ENCODE results near the gene ARHGAP44. TPM values are rescaled to one million over a fixed set of nuclear protein-coding genes. Genes with fewer than 3 reads are reported as not detected.
"Not testable (repeated sequence)": the region's sequence is repeated elsewhere in the genome, so short reads cannot be mapped to it uniquely, and the experiment has no call there.

Gene ARHGAP44
- polyA plus RNA-seq, 2 donors, result 0.81 to 0.96 TPM

DNA sequence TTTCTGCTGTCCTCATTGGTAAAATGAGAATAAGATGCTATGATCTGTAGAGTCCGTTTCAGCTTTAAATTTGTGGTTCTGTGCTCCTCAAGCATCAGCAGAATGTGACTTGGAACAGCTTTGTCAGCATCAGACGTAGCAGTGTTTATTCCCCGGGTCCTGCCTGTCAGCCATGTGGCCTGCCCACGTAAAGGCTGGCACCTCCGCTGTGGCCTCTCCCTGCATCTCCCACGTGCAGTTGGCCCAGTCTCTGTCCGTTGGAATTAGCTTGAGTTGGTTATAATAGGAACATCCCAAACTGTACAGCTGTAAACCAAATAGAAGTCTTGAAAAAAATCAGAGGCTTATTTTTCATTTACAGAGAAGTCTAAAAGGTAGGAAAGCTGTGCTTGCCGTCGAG is 61.7 kb downstream of the ARHGAP44 start:
- WGBS, 2 donors, result 86 to 88% methylated on average over 9 of the region's 9 CpGs
- no peak overlapping the region for H3K4me3 ChIP-seq (ENCODE audit: low read depth in 1 of 2, low read length in 2 of 2)
- no peaks in the 10 kb centered on the region for H3K27me3 ChIP-seq (ENCODE audit: control insufficient read depth in 1 of 2, insufficient read depth in 2 of 2, low read length in 2 of 2)
- no peaks in the 10 kb centered on the region for H3K36me3 ChIP-seq (ENCODE audit: control insufficient read depth in 2 of 2, insufficient read depth in 2 of 2, low read length in 1 of 2)
- no peak overlapping the region for H3K27ac ChIP-seq (ENCODE audit: low read depth in 2 of 2, low read length in 1 of 2)
- no peaks in the 10 kb centered on the region for H3K4me1 ChIP-seq (ENCODE audit: control insufficient read depth in 2 of 2, insufficient read depth in 2 of 2, low read length in 1 of 2)
- no peaks in the 10 kb centered on the region for H3K9me3 ChIP-seq (ENCODE audit: control insufficient read depth in 2 of 2, insufficient read depth in 1 of 2, low read depth in 1 of 2, low read length in 1 of 2)

DNA sequence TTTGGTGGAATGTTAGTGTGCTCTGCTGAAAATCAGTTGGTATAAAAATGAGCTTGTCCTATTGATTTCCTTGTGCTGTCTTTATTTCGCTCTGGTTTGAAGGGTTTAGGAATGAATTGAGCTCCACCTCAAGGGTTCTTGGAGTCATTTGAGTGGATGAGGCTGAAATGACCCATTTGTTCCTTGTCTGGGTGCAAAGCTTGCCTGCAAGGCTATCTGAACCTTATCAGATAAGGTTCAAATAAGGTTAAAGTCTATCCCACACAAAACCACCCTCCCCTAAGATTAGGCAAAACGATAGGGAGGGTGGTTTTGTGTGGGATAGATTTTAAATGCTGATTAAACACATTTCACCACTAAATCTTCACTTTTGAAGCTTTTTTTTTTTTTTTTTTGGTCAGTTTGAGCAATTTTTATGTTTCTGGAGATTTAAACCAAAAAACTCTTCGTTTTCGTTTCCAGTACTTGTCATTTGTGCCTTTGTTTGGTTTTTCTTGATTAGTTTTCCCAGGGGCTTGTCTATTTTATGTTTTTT is 62.7 kb downstream of the ARHGAP44 start:
- no peaks in the 10 kb centered on the region for H3K27me3 ChIP-seq (ENCODE audit: control insufficient read depth in 1 of 2, insufficient read depth in 2 of 2, low read length in 2 of 2)
- no peaks in the 10 kb centered on the region for H3K36me3 ChIP-seq (ENCODE audit: control insufficient read depth in 2 of 2, insufficient read depth in 2 of 2, low read length in 1 of 2)
- H3K4me1 ChIP-seq (ENCODE audit: control insufficient read depth in 2 of 2, insufficient read depth in 2 of 2, low read length in 1 of 2), result no peaks in the 10 kb centered on the region
- no peaks in the 10 kb centered on the region for H3K9me3 ChIP-seq (ENCODE audit: control insufficient read depth in 2 of 2, insufficient read depth in 1 of 2, low read depth in 1 of 2, low read length in 1 of 2)
- WGBS, 2 donors, result 64 to 65% methylated on average over 4 of the region's 4 CpGs
- H3K27ac ChIP-seq (ENCODE audit: low read depth in 2 of 2, low read length in 1 of 2), result no peak overlapping the region
- H3K4me3 ChIP-seq (ENCODE audit: low read depth in 1 of 2, low read length in 2 of 2), result no peak overlapping the region

DNA sequence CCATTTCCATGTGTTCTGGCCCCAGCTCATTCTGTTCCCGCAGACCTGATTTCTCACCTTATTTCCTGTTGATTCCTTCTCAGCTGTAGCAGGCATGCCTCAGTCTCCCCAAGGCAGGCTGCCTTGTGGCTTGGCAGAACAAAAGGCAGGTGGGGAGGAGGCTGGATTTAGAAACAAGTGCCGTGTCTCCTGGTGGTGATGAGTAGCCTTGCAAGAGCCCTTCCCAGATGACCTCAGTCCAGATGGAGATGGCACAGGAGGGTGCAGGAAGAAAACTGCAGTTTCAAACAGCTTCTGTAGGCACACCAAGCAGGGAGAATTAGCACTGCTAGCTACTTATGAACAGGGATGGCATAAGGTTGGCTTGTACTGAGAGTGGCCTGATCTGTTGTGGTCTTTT is 64.6 kb downstream of the ARHGAP44 start:
- H3K27me3 ChIP-seq (ENCODE audit: control insufficient read depth in 1 of 2, insufficient read depth in 2 of 2, low read length in 2 of 2), result no peaks in the 10 kb centered on the region
- WGBS, 2 donors, result 74 to 79% methylated on average over 2 of the region's 2 CpGs

DNA sequence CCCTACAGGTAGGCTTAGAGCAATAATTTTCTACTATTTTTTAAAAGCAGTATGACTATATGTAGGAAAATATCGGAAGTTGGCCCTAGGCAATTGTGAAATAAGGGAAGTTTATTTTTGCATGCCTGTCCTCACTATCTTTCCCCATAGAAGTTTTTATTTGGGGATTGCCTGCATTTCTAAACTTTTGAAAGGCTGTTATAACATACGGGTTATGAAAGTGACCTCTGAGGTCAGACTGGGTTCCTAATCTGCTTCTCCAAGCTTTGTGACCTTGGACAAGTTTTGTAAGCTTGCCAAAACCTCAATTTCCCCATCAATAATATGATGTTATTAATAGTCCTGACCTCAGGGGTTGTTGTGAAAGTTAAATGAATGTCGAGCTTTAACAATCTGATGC is 67.1 kb downstream of the ARHGAP44 start:
- Histone ChIP-seq H3K4me1 (ENCODE audit: control insufficient read depth in 2 of 2, insufficient read depth in 2 of 2, low read length in 1 of 2) (no peaks in the 10 kb centered on the region), H3K36me3 (ENCODE audit: control insufficient read depth in 2 of 2, insufficient read depth in 2 of 2, low read length in 1 of 2) (no peaks in the 10 kb centered on the region), H3K27ac (ENCODE audit: low read depth in 2 of 2, low read length in 1 of 2) (no peak overlapping the region), H3K9me3 (ENCODE audit: control insufficient read depth in 2 of 2, insufficient read depth in 1 of 2, low read depth in 1 of 2, low read length in 1 of 2) (no peaks in the 10 kb centered on the region), H3K27me3 (ENCODE audit: control insufficient read depth in 1 of 2, insufficient read depth in 2 of 2, low read length in 2 of 2) (no peaks in the 10 kb centered on the region), H3K4me3 (ENCODE audit: low read depth in 1 of 2, low read length in 2 of 2) (no peak overlapping the region)
- WGBS, 2 donors, result 49 to 64% methylated on average over 3 of the region's 3 CpGs

More for the DNA sequence above, 64.6 kb downstream of the ARHGAP44 start:
- H3K36me3 ChIP-seq (ENCODE audit: control insufficient read depth in 2 of 2, insufficient read depth in 2 of 2, low read length in 1 of 2), result no peaks in the 10 kb centered on the region
- no peaks in the 10 kb centered on the region for H3K4me1 ChIP-seq (ENCODE audit: control insufficient read depth in 2 of 2, insufficient read depth in 2 of 2, low read length in 1 of 2)
- H3K27ac ChIP-seq (ENCODE audit: low read depth in 2 of 2, low read length in 1 of 2), result no peak overlapping the region
- H3K9me3 ChIP-seq (ENCODE audit: control insufficient read depth in 2 of 2, insufficient read depth in 1 of 2, low read depth in 1 of 2, low read length in 1 of 2), result no peaks in the 10 kb centered on the region
- no peak overlapping the region for H3K4me3 ChIP-seq (ENCODE audit: low read depth in 1 of 2, low read length in 2 of 2)

DNA sequence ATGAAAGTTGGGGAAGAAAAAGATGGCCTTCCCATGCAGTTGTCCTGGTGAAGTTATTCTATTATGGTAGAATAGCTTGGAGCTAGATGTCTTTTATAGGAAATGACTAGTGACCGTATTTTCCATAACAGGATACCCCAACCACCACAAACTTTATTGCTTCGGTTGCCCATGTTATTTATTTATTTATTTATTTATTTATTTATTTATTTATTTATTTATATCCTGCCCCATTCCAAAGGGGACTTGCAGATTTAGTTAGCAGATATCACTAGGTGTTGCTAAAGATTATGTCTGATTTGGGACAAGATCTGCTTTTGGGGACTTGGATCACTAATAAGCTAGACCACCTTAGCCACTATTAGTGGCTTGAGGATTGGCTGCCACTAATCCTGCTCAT is 68.3 kb downstream of the ARHGAP44 start:
- Histone ChIP-seq H3K27me3 (ENCODE audit: control insufficient read depth in 1 of 2, insufficient read depth in 2 of 2, low read length in 2 of 2) (no peaks in the 10 kb centered on the region), H3K9me3 (ENCODE audit: control insufficient read depth in 2 of 2, insufficient read depth in 1 of 2, low read depth in 1 of 2, low read length in 1 of 2) (no peaks in the 10 kb centered on the region), H3K4me1 (ENCODE audit: control insufficient read depth in 2 of 2, insufficient read depth in 2 of 2, low read length in 1 of 2) (no peaks in the 10 kb centered on the region), H3K27ac (ENCODE audit: low read depth in 2 of 2, low read length in 1 of 2) (no peak overlapping the region), H3K4me3 (ENCODE audit: low read depth in 1 of 2, low read length in 2 of 2) (no peak overlapping the region), H3K36me3 (ENCODE audit: control insufficient read depth in 2 of 2, insufficient read depth in 2 of 2, low read length in 1 of 2) (no peaks in the 10 kb centered on the region)
- 87 to 94% methylated on average over 2 of the region's 2 CpGs for WGBS, 2 donors

DNA sequence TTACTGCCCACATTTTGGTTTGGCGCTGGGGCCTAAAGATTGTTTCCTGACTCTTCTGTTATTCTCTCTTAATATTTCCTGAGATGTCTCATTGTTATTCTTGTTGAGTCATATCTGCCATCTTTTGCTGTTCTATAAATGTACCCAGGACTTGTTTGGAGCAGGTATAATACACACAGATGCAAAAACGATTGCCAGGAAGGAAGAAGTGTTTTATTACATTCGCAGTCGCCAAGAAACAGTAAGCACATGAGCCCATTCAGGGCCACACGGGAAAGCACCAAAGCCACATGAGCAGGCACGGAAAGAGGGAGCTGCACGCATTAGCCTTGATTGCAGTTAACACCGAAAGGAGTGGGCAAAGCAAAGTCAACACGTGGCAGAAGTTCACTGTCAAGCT is 70.2 kb downstream of the ARHGAP44 start:
- H3K9me3 ChIP-seq (ENCODE audit: control insufficient read depth in 2 of 2, insufficient read depth in 1 of 2, low read depth in 1 of 2, low read length in 1 of 2), result no peaks in the 10 kb centered on the region
- no peaks in the 10 kb centered on the region for H3K4me1 ChIP-seq (ENCODE audit: control insufficient read depth in 2 of 2, insufficient read depth in 2 of 2, low read length in 1 of 2)
- H3K4me3 ChIP-seq (ENCODE audit: low read depth in 1 of 2, low read length in 2 of 2), result no peak overlapping the region
- no peak overlapping the region for H3K27ac ChIP-seq (ENCODE audit: low read depth in 2 of 2, low read length in 1 of 2)
- WGBS, 2 donors, result 78 to 88% methylated on average over 9 of the region's 9 CpGs
- H3K27me3 ChIP-seq (ENCODE audit: control insufficient read depth in 1 of 2, insufficient read depth in 2 of 2, low read length in 2 of 2), result no peaks in the 10 kb centered on the region
- no peaks in the 10 kb centered on the region for H3K36me3 ChIP-seq (ENCODE audit: control insufficient read depth in 2 of 2, insufficient read depth in 2 of 2, low read length in 1 of 2)

DNA sequence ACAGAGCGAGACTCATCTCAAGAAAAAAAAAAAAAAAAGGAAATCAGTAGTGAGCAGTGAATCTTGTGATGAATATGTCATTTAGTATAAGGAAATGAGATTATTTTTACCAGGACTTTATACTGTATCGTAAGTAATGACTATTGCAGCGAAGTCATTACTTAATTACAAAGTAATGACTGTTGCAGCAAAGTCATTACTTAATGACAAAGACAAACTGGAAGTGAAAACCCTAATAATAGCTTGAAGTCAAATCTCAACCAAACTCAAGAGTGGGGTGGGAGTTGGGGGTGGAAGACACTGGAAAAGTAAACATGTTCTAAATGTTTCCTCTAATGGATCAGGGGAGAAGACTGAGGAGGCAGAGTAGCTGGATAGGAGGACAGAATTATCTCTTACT is 76.5 kb downstream of the ARHGAP44 start:
- 85 to 91% methylated on average over 3 of the region's 3 CpGs for WGBS, 2 donors
- no peaks in the 10 kb centered on the region for H3K36me3 ChIP-seq (ENCODE audit: control insufficient read depth in 2 of 2, insufficient read depth in 2 of 2, low read length in 1 of 2)
- no peaks in the 10 kb centered on the region for H3K9me3 ChIP-seq (ENCODE audit: control insufficient read depth in 2 of 2, insufficient read depth in 1 of 2, low read depth in 1 of 2, low read length in 1 of 2)
- H3K4me3 ChIP-seq (ENCODE audit: low read depth in 1 of 2, low read length in 2 of 2), result no peak overlapping the region
- no peaks in the 10 kb centered on the region for H3K27me3 ChIP-seq (ENCODE audit: control insufficient read depth in 1 of 2, insufficient read depth in 2 of 2, low read length in 2 of 2)
- no peaks in the 10 kb centered on the region for H3K4me1 ChIP-seq (ENCODE audit: control insufficient read depth in 2 of 2, insufficient read depth in 2 of 2, low read length in 1 of 2)
- no peak overlapping the region for H3K27ac ChIP-seq (ENCODE audit: low read depth in 2 of 2, low read length in 1 of 2)

DNA sequence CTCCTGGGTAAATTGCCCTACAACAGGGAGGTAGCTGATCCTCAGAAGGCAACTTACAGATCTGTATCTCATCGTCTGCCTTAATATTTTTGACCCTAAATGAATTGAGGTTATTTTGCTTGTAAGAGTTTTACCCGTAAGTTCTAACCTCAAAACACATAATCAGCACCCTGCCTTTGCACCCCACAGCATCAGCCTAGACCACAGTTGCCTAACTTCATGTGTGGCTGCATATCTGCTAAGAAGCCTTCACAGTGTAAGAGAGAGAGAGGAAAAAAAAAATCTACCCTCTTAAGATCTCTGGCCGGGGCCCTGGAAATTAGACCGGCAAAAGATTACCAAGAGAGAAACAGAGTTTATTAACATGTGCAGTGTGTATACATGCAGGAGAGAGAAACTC is 76.9 kb downstream of the ARHGAP44 start:
- Histone ChIP-seq H3K36me3 (ENCODE audit: control insufficient read depth in 2 of 2, insufficient read depth in 2 of 2, low read length in 1 of 2) (no peaks in the 10 kb centered on the region), H3K4me3 (ENCODE audit: low read depth in 1 of 2, low read length in 2 of 2) (no peak overlapping the region), H3K4me1 (ENCODE audit: control insufficient read depth in 2 of 2, insufficient read depth in 2 of 2, low read length in 1 of 2) (no peaks in the 10 kb centered on the region), H3K27ac (ENCODE audit: low read depth in 2 of 2, low read length in 1 of 2) (no peak overlapping the region), H3K9me3 (ENCODE audit: control insufficient read depth in 2 of 2, insufficient read depth in 1 of 2, low read depth in 1 of 2, low read length in 1 of 2) (no peaks in the 10 kb centered on the region), H3K27me3 (ENCODE audit: control insufficient read depth in 1 of 2, insufficient read depth in 2 of 2, low read length in 2 of 2) (no peaks in the 10 kb centered on the region)
- WGBS, 2 donors, result 67 to 69% methylated on average over 4 of the region's 4 CpGs

DNA sequence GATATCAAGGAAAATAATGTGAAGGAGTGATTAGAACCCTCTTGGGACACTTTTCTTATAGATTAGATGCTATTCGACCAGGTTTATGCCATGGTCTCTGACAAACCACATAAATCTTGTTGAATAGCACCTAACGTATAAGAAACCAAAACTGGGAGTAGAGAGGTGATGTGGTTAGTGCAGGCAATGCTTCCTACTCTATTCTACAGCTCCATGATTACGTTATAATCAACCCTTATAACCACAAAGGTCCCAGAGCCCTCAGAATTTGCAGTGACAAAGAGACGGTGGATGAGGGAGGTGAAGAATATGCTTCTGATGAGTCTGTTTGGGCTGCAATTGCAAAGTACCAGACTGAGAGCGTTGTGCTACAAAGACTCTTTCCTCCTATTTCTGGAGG is 78.4 kb downstream of the ARHGAP44 start:
- H3K27me3 ChIP-seq (ENCODE audit: control insufficient read depth in 1 of 2, insufficient read depth in 2 of 2, low read length in 2 of 2), result no peaks in the 10 kb centered on the region
- no peak overlapping the region for H3K27ac ChIP-seq (ENCODE audit: low read depth in 2 of 2, low read length in 1 of 2)
- H3K4me3 ChIP-seq (ENCODE audit: low read depth in 1 of 2, low read length in 2 of 2), result no peak overlapping the region
- WGBS, 2 donors, result 83 to 84% methylated on average over 5 of the region's 5 CpGs
- no peaks in the 10 kb centered on the region for H3K36me3 ChIP-seq (ENCODE audit: control insufficient read depth in 2 of 2, insufficient read depth in 2 of 2, low read length in 1 of 2)
- no peaks in the 10 kb centered on the region for H3K4me1 ChIP-seq (ENCODE audit: control insufficient read depth in 2 of 2, insufficient read depth in 2 of 2, low read length in 1 of 2)
- no peaks in the 10 kb centered on the region for H3K9me3 ChIP-seq (ENCODE audit: control insufficient read depth in 2 of 2, insufficient read depth in 1 of 2, low read depth in 1 of 2, low read length in 1 of 2)

DNA sequence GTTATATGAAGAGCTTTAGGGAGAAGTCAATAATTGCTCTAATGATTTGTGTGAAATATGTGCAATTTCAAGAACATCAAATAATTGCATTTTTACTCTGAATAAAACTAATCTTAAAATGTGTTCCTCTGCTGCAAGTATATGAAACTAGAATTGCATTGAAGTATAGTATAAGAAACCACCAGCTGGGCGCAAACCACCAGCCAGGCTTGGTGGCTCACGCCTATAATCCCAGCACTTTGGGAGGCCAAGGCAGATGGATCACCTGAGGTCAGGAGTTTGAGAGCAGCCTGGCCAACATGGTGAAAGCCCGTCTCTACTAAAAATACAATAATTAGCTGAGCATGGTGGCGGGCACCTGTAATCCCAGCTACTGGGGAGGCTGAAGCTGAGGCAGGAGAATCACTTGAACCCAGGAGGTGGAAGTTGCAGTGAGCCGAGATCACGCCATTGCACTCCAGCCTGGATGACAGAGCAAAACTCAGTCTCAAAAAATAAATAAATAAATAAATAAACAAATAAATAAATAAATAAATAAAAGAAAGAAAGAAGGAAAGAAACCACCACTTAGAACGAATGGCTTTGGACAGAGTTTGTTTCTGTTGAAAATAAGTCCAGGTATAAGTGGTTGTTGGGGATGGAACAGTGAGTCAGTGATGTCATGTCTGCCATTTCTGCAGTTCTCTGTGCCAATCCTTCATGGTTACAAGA is 84.3 kb downstream of the ARHGAP44 start:
- WGBS, 2 donors, result 88 to 93% methylated on average over 7 of the region's 7 CpGs
- H3K27ac ChIP-seq (ENCODE audit: low read depth in 2 of 2, low read length in 1 of 2); H3K36me3 ChIP-seq (ENCODE audit: control insufficient read depth in 2 of 2, insufficient read depth in 2 of 2, low read length in 1 of 2); H3K9me3 ChIP-seq (ENCODE audit: control insufficient read depth in 2 of 2, insufficient read depth in 1 of 2, low read depth in 1 of 2, low read length in 1 of 2); H3K27me3 ChIP-seq (ENCODE audit: control insufficient read depth in 1 of 2, insufficient read depth in 2 of 2, low read length in 2 of 2); H3K4me1 ChIP-seq (ENCODE audit: control insufficient read depth in 2 of 2, insufficient read depth in 2 of 2, low read length in 1 of 2); H3K4me3 ChIP-seq (ENCODE audit: low read depth in 1 of 2, low read length in 2 of 2): not testable (repeated sequence)

Data from esophagus (tissue), 2 donors.